ENCODE data around the gene SH3TC1.

GRCh38 chr4:8175686-8176085 lies 23.4 kb upstream of the SH3TC1 start:
- TF ChIP-seq CTCF (IDR thresholded peaks at IDR 0.05) (no peak), POLR2AphosphoS5 (IDR thresholded peaks at IDR 0.05) (no peak), EP300 (IDR thresholded peaks at IDR 0.05) (no peak), POLR2A (IDR thresholded peaks at IDR 0.05) (no peak)
